Stimulated activated CD4-positive, alpha-beta T cell treated with anti-CD3 and anti-CD28 coated beads, Interleukin-2, amount 100 ng/mL, for 4 hours (primary cell): ENCODE data around the gene FOS.

Experiments used
- DNase-seq: peaks from one replicate; pipeline ENCODE4 v3.0.0-alpha.2; 2020; ENCODE audit warnings: low read depth

Gene FOS

GRCh38 chr14:75318353-75318752 is 39.7 kb downstream of the FOS start:
- DNase-seq, result no peak

GRCh38 chr14:75319021-75319420 is 40.4 kb downstream of the FOS start:
- DNase-seq, result no peak

GRCh38 chr14:75320196-75320595 is 41.6 kb downstream of the FOS start:
- no peak for DNase-seq

GRCh38 chr14:75322746-75323145 is 44.1 kb downstream of the FOS start:
- no peak for DNase-seq

- DNase-seq, result no peak
Observed at GRCh38 chr14:75323571-75323970, 44.9 kb downstream of the FOS start.

- DNase-seq, result no peak
Observed at GRCh38 chr14:75328558-75329155, 50.0 kb downstream of the FOS start.

GRCh38 chr14:75329369-75329768 is 50.7 kb downstream of the FOS start:
- no peak for DNase-seq

- DNase-seq, result no peak
Observed at GRCh38 chr14:75331471-75331870, 52.8 kb downstream of the FOS start.
